ENCODE results near the gene PLXNB1. TPM values are rescaled to one million over a fixed set of nuclear protein-coding genes. Genes with fewer than 3 reads are reported as not detected.

The PLXNB1 gene
- total RNA-seq, 1 donor from 2014 or later, result 115 TPM

DNA sequence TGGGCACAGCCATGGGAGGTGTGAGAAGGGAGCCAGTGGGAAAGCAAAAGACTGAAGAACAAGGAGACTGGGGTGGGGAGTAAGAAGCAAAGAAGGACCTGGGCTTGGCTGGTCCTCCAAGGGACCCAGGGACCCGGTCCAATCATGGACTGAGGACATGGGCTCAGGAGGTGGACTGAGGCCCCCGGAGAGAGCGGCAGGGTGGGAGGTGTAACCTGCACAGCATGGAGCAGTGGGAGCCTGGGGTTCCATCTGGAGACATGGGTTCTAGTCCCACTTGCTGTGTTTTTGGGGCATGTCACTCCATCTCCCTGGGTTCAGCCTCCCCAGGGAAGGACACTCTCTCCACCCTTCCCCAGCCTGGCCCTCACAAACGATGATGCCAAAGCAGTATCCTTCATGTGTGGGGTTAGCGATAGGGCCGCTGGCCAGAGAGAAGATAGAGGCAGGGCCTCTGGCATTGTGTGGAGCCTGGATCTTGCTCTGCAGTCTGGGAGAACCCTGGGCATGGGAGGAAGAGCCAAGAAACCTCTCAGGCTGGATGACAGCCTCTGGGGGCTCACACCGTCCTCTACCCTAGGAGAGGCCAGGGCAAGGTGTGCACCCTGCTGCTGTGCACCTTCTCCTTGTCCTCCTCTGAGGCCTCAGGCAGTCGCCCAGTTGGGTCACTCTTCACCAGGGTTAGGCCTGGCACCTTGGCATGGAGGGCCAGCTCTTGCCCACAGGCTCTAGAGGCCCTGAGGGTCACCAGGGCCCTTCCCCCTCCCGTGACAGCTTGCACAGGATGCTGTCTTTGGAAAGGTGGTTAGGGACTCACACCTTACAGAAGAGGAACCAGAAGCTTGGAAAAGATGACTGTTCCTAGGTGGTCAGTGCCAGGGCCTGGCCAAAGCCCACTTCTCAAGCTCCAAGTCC, 31.9 kb downstream of the PLXNB1 start:
- no peak for DNase-seq (ENCODE audit: low read depth)
- H3K36me3 ChIP-seq (ENCODE audit: control insufficient read depth, insufficient read depth, low read length), result no peaks in the 10 kb centered on the region
- TF ChIP-seq, protein P1, sequence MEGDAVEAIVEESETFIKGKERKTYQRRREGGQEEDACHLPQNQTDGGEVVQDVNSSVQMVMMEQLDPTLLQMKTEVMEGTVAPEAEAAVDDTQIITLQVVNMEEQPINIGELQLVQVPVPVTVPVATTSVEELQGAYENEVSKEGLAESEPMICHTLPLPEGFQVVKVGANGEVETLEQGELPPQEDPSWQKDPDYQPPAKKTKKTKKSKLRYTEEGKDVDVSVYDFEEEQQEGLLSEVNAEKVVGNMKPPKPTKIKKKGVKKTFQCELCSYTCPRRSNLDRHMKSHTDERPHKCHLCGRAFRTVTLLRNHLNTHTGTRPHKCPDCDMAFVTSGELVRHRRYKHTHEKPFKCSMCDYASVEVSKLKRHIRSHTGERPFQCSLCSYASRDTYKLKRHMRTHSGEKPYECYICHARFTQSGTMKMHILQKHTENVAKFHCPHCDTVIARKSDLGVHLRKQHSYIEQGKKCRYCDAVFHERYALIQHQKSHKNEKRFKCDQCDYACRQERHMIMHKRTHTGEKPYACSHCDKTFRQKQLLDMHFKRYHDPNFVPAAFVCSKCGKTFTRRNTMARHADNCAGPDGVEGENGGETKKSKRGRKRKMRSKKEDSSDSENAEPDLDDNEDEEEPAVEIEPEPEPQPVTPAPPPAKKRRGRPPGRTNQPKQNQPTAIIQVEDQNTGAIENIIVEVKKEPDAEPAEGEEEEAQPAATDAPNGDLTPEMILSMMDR (IDR thresholded peaks at IDR 0.05; ENCODE audit: insufficient read depth, low read length, poor library complexity, severe bottlenecking), result no peak
- H3K27me3 ChIP-seq (ENCODE audit: control insufficient read depth, insufficient read depth, low read length), result no peaks in the 10 kb centered on the region
- no peak overlapping the region for H3K4me3 ChIP-seq (ENCODE audit: low read depth, low read length)

DNA sequence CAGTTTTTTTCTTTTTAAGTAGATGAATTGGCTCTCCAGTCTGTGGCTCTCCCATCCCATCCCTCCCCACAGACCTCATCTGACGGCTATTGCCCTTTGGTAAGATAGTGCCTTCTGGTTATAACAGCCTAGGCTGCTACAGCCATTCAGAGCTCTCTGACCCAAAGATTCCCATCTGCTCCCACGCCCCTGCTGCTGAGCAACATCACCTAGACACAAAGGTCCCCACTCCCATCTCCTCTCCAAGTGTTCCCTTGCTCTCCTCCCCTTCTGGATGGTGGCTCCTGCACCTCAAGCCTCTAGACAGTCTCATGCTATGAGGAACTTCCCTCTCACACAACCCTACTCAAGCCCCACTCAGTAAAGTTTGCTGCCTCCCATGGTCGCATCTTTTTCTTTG, 34.2 kb downstream of the PLXNB1 start:
- no peak for DNase-seq (ENCODE audit: low read depth)
- Histone ChIP-seq H3K4me3 (ENCODE audit: low read depth, low read length) (no peak overlapping the region), H3K27me3 (ENCODE audit: control insufficient read depth, insufficient read depth, low read length) (no peaks in the 10 kb centered on the region), H3K36me3 (ENCODE audit: control insufficient read depth, insufficient read depth, low read length) (no peaks in the 10 kb centered on the region)
- TF ChIP-seq, protein P1 (IDR thresholded peaks at IDR 0.05; ENCODE audit: insufficient read depth, low read length, poor library complexity, severe bottlenecking), result no peak

DNA sequence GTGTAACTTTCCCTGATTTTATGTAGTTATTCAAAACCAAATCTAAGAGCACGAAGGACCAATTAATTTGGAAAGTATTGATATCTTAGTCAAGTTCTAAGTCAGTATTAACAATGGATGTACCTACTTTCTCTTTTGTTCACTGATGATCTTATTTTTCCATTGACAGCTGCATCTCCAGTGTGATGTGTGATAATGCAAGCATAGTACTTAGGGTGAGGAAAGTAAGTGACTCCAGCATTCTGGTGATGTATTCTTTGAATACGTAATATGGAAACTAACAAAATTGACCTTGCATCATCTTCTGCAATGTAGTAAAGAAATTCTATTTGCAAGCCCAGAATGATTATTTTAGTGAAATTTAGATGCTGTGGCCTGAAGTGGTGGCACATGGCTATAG, 35.5 kb downstream of the PLXNB1 start:
- H3K4me3 ChIP-seq (ENCODE audit: low read depth, low read length), result no peak overlapping the region
- TF ChIP-seq, protein P1 (IDR thresholded peaks at IDR 0.05; ENCODE audit: insufficient read depth, low read length, poor library complexity, severe bottlenecking), result no peak

DNA sequence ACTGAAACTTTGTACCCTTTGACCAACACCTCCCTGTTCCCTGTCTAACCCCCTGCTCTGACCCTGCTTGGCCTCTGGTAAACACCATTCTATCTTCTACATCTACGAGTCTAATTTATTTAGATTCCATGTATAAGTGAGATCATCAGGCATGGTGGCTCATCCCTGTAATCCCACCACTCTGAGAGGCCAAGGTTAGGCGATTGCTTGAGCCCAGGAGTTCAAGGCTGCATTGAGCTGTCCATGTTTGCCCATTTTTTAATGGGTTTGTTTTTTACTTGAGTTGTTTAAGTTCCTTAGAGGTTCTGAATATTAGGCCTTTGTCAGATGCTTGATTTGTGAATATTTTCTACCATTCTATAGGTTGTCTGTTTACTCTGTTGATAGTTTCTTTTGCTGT, 40.9 kb downstream of the PLXNB1 start:
- DNase-seq (ENCODE audit: low read depth), result no peak
- H3K36me3 ChIP-seq (ENCODE audit: control insufficient read depth, insufficient read depth, low read length), result no peaks in the 10 kb centered on the region
- TF ChIP-seq, protein P1 (IDR thresholded peaks at IDR 0.05; ENCODE audit: insufficient read depth, low read length, poor library complexity, severe bottlenecking), result no peak
- no peaks in the 10 kb centered on the region for H3K27me3 ChIP-seq (ENCODE audit: control insufficient read depth, insufficient read depth, low read length)
- H3K4me3 ChIP-seq (ENCODE audit: low read depth, low read length), result no peak overlapping the region

More for the DNA sequence above, 35.5 kb downstream of the PLXNB1 start:
- Histone ChIP-seq H3K27me3 (ENCODE audit: control insufficient read depth, insufficient read depth, low read length) (no peaks in the 10 kb centered on the region), H3K36me3 (ENCODE audit: control insufficient read depth, insufficient read depth, low read length) (no peaks in the 10 kb centered on the region)
- DNase-seq (ENCODE audit: low read depth), result no peak

DNA sequence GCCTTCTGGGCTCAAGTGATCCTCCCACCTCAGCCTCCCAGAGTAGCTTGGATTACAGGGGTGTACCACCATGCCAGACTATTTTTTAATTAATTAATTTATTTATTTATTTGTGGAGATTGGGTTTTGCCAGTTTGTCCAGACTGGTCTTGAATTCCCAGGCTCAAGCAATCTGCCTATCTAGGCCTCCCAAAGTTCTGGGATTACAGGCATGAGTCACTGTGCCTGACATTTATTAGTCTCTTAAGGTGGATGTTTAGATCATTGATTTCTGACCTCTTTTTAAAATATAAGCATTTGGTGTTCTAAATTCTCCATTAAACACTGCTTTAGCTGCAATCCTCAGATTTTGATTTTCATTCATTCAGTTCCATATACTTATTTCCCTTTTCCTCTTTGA, 42.3 kb downstream of the PLXNB1 start:
- TF ChIP-seq, protein P1 (IDR thresholded peaks at IDR 0.05; ENCODE audit: insufficient read depth, low read length, poor library complexity, severe bottlenecking), result no peak
- DNase-seq (ENCODE audit: low read depth), result no peak
- Histone ChIP-seq H3K36me3 (ENCODE audit: control insufficient read depth, insufficient read depth, low read length) (no peaks in the 10 kb centered on the region), H3K4me3 (ENCODE audit: low read depth, low read length) (no peak overlapping the region), H3K27me3 (ENCODE audit: control insufficient read depth, insufficient read depth, low read length) (no peaks in the 10 kb centered on the region)

Measured in kidney epithelial cell (primary cell).